HG03460 (cell line): Measurements from ENCODE around the gene ITGB1.
A peak's percentile ranks its signal among the peaks of the same experiment; 100 is the strongest.
"Not testable (repeated sequence)": the region's sequence is repeated elsewhere in the genome, so short reads cannot be mapped to it uniquely, and the experiment has no call there.

Experiments used
- ATAC-seq: cut with Tn5 transposase; IDR thresholded peaks from one replicate; pipeline ENCODE4 v1.9.1; 2021; ENCODE audit not compliant: unreplicated experiment

Gene ITGB1

DNA sequence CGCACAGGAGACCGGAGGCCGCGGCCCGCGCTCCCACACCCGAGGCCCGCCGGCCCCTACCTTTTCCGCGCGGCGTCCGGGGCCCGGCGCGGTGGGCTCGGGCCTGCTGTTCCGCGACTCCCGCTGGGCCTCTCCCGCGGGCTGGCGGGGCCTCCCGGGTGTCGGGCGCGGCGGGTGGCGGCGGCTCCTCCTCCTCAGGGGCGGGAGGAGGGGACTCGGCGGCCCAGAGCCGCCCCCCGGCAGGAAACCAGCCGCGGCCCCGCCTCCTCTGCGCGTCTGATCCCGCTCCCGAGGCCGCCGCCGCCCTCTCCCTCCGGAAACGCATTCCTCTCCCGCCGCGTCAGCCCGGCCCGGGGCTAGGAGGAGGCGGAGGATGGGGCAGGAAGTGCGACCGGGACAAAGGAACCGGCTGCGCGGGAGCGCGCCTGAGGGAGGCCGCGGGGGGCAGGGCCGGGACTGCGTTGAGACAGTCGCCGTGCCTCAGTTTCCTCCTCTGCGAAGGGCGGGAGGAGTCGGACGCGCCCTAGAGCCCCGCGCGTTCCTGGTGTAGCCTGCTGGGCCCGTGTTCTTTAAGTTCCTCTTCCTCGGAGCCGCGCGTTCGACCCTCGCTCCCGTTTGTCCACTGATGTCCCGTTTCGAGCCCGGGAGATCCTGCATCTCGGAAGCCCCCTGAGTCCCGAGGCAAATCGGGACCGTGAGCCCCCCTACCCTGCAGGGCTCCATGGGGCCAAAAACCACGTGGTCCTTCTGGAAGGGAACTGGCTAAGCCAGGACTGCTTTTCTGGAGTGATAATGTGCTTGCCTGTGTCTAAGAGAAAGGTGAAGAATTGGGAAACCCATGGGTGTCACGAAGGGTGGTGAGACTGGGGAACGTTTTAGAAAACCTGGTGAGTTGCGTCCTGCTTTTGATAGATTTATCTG is at the start of gene ITGB1:
Gene ITGB1 (minus strand): TSS at position 146 of the 921 bp plus-strand sequence. CDS start 22,672 bp downstream, outside the sequence.
- ATAC-seq, result peak; percentile 78

DNA sequence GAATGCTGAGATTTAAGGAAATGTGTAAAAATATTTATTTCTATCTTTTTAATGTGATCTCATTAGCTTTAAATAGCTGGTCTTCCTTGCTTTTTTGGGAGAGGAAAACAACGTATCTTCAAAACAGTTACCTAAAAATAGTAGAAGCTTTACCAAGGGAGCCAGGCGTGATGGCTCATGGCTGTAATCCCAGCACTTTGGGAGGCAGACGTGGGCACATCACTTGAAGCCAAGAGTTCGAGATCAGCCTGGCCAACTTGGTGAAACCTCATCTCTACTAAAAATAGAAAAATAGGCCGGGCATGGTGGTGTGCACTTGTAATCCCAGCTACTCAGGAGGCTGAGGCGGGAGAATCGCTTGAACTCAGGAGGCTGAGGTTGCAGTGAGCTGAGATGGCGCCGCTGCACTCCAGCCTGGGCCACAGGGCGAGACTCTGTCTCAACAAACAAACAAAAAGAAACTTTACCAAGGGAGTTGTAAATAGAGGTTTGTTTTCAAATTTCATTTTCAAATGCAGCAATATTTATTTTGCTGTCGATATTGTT is 48.4 kb upstream of the ITGB1 start:
- no peak for ATAC-seq

DNA sequence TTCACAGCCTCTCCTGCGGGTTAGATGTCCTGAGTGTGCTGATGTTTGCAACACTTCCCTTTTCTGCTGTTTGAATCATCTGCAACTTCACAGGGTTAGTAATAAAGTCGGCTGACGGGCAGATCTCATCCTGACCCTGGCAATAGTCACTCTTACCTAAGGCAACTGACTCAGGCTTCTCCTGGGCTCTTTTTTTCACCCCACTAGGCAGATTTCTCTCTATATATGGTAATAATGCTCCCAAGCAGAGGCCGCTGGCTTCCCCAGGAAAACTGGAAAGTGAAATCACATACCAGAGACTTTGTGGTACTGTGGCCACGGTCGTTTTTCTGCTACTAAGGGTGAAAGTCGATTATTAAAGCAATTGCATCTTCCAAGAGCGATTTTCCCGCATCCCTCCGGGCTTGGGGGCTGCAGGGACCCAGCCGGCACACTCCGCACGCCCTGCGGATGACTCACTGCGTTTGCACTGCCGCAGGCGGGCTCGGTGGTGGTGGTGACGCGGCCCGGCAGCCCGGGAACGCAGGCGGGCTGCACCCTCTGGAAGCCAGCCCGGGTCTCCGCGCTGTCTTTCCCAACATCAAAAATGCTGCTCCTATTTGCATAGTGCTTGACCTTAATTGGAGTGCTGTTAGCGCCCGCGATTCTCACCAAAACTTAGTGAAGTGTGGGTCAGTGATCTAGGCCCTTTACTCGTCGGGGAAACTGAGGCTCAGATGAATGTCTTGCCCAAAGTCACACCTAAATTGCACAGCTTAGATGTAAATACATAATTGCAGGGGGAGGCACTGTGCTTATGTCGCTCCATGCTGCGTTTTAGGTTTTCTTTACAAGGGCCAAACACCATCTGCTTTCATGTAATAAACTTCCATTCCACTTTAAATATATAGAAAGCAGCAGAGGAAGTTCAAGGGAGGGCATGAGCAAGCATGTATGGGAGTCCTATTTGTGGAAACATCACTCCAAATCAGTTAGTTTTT is 47.6 kb upstream of the ITGB1 start:
- no peak for ATAC-seq

DNA sequence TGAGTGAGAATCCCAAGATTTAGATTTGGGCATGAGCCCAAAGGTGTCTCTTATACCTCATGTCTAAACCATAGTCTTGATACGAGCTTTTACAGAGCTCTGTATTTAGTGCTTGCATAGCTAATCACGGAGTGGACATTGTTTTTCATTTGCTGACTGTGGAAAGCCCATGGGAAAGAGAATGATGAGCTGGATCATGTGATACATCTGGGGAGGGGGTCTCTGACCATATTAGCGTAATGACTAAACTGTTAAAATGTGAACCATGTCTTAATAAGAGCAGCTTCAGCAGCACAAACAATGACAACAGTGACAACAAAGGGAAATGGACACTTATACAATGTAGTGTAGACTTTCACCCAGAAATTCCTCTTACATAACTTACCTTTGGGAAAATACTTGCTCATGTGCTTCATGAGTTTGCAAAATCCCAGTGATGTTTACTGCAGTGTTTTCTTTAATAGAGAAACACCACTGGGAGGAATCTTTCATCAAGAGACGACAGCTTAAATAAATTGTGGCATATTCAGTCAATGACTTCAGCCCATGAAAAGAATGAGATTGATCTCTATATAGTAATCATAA is 44.0 kb upstream of the ITGB1 start:
- ATAC-seq, result no peak

DNA sequence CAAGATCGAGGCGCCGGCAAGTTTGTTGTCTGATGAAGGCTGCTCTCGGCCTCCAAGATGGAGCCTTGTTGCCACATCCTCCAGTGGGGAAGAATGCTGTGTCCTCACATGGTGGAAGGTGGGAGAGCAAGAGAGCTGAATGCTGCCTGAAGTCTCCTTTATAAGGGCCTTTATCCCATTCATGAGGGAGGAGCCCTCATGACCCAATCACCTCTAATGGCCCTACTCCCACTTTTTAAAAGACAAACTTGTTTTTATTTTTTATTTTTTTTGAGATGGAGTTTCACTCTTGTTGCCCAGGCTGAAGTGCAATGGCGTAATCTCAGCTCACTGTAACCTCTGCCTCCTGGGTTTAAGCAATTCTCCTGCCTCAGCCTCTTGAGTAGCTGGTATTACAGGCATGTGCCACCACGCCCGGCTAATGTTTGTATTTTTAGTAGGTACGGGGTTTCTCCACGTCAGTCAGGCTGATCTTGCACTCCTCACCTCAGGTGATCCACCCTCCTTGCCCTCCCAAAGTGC is 40.1 kb upstream of the ITGB1 start:
- ATAC-seq, result not testable (repeated sequence)

DNA sequence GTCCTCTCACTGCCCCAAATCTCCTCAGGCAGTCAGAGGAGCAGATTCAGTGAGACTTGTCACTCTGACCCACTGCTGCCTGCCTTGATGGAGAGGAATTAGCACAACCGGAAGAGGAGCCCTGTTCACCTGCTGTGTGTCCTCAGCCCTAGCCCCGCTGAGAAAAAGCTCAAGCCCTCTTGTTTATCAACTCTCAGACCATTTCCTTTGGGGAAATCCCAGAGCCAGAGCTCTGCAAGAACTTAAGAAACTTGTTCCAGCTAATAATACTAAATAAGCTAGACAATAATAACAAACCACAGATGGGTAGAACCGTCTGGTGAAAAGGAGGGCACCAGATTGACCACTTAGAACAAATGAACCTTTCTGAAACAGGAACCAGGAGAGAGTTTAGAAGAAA is 37.7 kb upstream of the ITGB1 start:
- ATAC-seq, result peak; percentile 82

DNA sequence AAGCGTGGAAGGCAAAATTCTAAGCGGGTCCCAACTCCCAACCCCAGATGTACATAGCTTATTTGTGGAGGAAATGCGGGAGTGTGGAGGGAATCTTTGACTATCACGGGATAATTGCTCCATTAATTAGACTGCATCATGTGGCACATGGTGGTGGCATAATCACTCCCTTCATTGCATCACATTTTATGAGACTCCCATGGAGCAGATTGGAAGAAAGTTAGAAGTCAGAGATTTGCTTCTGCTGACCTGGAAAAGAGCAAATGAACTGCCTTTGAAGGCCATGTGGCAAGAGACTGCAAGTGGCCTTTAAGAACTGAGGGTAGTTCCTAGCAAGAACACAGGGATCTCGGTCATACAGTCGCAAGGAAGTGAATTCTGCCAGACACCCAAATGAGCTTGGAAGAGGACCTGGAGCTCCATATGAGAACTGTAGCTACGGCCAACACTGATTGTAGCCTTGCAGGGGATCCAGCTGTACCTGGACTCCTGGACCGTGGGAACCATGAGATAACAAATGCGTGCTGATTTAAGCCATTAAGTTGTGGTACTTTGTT is 37.1 kb upstream of the ITGB1 start:
- ATAC-seq, result no peak

DNA sequence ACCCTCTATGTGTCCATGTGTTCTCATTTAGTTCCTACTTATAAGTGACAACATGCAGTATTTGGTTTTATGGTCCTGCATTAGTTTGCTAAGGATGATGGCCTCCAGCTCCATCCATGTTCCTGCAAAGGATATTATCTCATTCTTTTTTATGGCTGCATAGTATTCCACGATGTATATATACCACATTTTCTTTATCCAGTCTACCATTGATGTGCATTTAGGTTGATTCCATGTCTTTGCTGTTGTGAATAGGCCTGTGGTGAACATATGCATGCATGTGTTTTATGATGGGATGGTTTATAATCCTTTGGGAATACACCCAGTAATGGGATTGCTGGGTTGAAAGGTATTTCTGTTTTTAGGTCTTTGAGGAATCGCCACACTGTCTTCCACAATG is 36.6 kb upstream of the ITGB1 start:
- ATAC-seq, result not testable (repeated sequence)

DNA sequence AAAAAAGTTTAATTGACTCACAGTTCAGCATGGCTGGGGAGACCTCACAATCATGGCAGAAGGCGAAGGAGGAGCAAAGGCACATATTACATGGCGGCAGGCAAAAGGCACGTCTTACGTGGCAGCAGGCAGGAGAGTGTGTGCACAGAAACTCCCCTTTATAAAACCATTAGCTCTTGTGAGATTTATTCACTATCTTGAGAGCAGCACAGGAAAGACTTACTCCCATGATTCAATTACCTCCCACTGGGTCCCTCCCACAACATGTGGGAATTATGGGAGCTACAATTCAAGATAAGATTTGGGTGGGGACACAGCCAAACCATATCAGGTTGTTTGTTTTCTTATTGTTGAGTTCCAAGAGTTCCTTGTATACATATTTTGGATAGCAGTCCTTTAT is 34.3 kb upstream of the ITGB1 start:
- not testable (repeated sequence) for ATAC-seq

DNA sequence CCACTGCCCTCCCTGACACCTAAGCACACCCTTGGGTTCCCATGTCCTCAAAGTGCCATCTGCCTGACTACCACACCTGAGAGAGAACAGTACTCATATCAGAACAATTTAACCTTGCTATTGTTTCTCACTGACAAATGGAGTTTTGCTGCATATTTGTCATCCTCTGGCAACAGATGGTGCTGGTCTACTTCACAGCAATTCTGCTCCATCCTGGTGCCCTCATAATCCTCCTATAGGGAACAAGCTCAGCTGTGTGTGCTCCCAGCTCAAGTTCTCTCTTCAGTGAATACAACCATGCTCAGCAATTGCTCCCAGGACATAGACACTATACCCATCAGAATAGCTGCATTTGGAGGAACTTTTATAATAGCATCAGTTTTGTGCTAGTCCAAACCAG is 32.8 kb upstream of the ITGB1 start:
- ATAC-seq, result no peak

DNA sequence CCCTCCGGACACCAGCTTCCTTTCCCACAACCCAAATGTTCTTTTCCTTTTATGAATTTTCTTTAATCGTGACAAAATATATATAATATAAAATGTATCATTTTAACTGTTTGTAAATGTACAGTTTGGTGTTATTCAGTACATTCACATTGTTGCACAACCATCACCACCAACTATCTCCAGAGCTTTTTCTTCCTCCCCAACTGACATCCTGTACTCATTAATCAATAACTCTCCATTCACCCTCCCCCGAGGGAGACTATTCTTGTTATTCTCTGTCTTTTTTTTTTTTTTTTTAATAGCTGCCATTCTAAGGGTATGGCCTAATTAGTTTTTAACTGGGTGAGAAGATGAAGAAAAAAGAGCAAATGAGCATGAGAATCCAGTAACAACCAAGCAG is 30.6 kb upstream of the ITGB1 start:
- ATAC-seq, result no peak

DNA sequence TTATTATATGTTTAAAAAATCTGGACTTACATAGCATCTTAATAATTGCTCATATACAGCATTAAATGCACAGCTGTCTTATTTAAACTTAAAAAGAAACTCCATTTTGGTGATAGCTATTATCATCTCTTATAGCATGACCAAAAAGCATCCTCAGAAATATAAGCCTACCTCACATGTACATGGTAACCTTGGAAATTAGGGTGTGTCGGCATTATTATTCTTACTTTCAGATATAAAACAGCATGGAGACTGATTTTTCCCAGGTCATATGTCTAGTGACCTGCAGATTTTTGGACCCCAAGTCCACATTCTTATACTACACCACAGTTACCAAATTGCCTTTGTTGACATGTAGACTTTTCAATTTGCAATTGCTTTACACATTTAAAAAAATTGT is 29.1 kb upstream of the ITGB1 start:
- no peak for ATAC-seq

DNA sequence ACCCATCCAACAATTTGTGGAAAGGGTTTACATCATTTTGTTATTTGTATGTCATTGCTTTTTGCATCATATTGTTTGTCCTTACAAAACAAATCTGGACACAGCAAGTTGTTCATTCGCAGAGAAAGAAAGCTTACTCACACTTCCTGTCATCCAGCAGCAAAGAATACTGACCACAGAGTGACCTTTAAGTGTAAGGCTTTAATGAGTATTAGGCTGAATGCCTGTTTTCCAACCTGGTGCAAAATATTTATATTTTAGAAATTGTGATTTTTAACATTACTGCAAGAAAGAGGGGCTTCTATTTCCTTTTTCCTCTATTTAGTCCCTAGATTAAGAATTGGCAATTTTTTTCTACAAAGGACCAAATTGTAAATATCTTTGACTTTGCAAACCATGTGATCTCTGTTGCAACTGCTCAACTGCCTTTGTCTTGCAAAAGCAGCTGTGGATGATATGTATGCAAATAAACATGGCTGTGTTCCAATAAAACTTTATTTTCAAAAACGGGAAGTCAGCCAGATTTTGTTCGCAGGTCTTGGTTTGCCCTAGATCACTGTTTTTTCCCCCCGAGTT is 27.8 kb upstream of the ITGB1 start:
- no peak for ATAC-seq

DNA sequence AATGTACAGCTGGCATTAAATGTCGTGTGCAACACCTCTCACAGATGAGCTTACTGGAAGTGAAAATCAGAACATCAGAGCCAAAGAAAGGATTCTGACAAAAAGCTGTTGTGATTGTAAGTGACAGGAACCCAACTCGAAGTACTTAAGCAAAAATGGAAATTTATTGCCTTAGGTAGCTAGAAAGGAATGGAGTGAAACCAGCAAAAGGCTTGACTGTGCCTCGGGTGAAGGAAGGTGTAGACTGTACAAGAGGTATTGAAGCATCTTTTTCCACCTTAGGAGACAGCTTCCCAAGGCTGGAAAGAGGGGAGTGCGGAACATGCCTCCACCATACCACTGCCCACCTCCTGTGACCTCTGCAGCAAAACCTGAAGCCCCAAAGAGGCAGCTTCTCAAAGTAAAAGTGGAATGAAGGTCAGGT is 27.3 kb upstream of the ITGB1 start:
- no peak for ATAC-seq

DNA sequence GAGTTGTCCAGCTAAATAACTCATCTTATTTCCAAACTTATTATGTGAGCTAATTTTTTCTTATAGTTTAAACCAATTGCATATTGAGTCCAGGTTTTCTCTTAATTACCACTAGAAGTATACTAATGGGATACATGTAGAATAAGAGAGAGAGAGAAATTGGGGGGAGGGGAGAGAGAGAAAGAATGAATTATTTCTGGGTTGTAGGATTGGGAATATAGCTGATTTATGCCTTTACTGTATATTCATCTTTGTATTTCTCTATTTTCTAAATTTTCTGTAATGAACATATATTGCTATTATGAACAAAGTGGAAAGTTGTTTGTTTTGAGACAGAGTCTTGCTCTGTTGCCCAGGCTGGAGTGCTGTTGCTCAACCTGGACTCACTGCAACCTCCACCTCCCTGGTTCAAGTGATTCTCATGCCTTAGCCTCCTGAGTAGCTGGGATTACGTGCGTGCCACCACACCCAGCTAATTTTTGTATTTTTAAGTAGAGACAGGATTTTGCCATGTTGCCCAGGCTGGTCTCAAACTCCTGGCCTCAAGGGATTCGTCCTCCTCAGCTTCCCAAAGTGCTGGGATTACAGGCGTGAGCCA is 26.1 kb upstream of the ITGB1 start:
- no peak for ATAC-seq

DNA sequence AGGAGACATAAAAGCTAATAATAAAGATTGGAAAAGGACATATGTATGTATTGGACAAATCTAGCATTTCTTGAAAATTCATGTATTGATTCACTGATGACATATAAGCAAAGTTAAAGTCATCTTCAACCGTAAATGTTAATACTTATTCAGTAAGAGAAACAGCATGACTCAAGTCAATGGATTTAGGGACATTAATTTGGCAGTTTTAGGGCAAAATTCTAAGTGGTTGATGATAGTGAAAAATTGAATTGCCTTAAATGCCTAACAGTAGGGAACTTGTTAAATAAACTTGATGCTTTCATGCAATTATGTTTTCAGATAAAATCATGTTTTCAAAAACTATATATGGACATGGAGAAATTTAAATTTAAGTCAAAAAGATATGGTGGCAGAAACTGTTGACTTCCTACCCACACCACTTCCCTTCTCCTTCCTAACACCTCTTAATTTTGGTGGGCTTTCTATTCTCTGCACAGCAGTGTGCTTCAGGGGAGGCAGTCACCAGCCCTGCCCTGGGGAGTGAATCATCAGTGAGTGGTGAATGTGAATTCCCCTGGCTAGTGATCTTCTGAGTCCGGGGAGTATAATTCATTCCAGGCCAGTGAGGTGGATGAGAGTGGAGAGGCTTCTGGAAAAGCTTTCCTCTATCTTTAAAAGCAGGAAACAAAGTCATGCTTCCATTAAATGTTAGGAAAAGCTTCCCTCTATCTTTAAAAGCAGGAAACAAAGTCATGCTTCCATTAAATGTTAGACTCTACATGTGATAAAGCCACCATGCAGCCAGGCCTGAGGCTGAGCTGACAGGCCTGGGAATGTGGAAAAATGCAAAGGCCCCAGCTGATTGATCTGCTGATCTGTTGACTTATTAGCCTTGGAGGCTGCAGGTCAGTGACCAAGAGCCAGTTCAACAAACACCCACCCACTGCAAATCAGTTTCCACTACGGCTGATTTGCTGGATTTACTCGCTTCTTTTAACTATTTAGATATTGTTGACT is 25.2 kb upstream of the ITGB1 start:
- no peak for ATAC-seq

DNA sequence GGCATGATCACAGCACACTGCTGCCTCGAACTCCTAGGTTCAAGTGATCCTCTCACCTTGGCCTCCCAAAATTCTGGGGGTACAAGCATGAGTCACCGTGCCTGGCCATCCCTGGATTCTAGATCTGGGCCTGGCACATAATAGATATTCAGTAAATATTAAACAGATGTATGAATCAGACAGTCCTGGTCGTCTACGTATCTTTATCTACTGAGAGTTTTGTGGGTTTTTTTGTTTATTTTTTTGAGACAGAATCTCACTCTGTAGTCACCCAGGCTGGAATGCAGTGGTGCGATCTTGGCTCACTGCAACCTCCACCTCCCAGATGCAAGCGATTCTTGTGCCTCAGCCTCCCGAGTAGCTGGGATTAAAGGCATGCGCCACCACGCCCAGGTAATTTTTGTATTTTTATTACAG is 24.3 kb upstream of the ITGB1 start:
- ATAC-seq, result no peak

DNA sequence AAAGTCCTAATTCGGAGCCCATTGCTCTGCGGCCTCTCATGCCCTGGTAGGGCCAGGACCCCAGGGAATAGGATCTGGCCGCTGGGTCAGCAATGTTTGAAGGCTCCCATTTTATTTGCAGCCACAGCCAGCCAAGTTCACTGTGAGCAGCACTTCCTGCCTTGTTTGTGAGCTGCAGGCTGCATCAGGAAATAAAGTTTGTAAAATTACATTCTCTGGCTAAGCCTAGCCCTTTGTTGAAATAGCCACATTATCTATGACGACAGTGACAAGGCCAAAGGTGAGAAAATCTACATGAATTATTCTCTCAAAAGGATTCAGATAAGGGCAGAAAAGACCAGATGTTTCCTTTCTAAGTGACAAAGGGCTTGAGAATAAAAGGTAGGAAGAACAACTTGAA is 23.7 kb upstream of the ITGB1 start:
- no peak for ATAC-seq
